Tibial artery (tissue), 4 donors: Measurements from ENCODE around the gene HDAC4.

Source experiments
- DNase-seq, 2 donors: peaks; one replicate each; pipeline ENCODE4 v3.0.0-alpha.2; 2019
- H3K27ac ChIP-seq, 2 donors: fragments of 200-600 bp; sonication (generic) in 1 of 2; 1 replicate in 1 of 2; 2 replicates in 1 of 2; pipeline ENCODE4 v1.5.1; 2018 to 2019; ENCODE audit warnings: mild to moderate bottlenecking in 1 of 2
- H3K27me3 ChIP-seq, 2 donors: fragments of 200-600 bp; sonication (generic) in 1 of 2; one replicate each; pipeline versions ENCODE4 v1.5.1 to v1.6.0; 2016 to 2019
- H3K36me3 ChIP-seq, 3 donors: fragments of 200-600 bp; sonication (generic) in 2 of 3; one replicate each; pipeline ENCODE4 v1.5.1; 2016 to 2019; ENCODE audit warnings: mild to moderate bottlenecking in 2 of 3
- H3K4me1 ChIP-seq, 4 donors: fragments of 200-600 bp; sonication (generic) in 2 of 4; 1 replicate in 3 of 4; 2 replicates in 1 of 4; pipeline ENCODE4 v1.5.1; 2016 to 2019
- H3K4me3 ChIP-seq, 2 donors: fragments of 200-600 bp; sonication (generic) in 1 of 2; 1 replicate in 1 of 2; 2 replicates in 1 of 2; pipeline ENCODE4 v1.5.1; 2018 to 2019; ENCODE audit warnings: mild to moderate bottlenecking in 2 of 2
- H3K9me3 ChIP-seq, 3 donors: fragments of 200-600 bp; sonication (generic) in 1 of 3; one replicate each; pipeline ENCODE4 v1.5.1; 2016 to 2019
- CTCF ChIP-seq, 2 experiments: fragments of 200-600 bp in 1 of 2; fragments of 450-650 bp in 1 of 2; IDR thresholded peaks; one replicate each; pipeline ENCODE4 v1.5.1; 2017 to 2019; ENCODE audit warnings: antibody characterized with exemption in 2 of 2, mild to moderate bottlenecking in 1 of 2, moderate library complexity in 1 of 2
- intact Hi-C: fragments of 100-400 bp; cut with DNase I; formaldehyde crosslinking; loops from one replicate; pipeline ENCODE4 v1.15.0; 2023; ENCODE audit warnings: low total_unique reads

Gene HDAC4

GRCh38 chr2:239227661-239228371, 173.0 kb downstream of the HDAC4 start:
- Histone ChIP-seq H3K27me3 (no peaks in the 10 kb centered on the region), H3K4me1 (peaks cover 0 to 50% (median 46%) of the 10 kb centered on the region in 4 donors), H3K9me3 (no peaks in the 10 kb centered on the region), H3K4me3 (no peak overlapping the region), H3K36me3 (no peaks in the 10 kb centered on the region), H3K27ac (peak overlapping the region; percentile 81 to 89)
- TF ChIP-seq CTCF (IDR thresholded peaks at IDR 0.05), result no peak
- intact Hi-C loops, result loop anchor here (5.0 kb wide), 2 partner anchors 39 to 169 kb away; no protein-coding TSS in a partner anchor
- DNase-seq, result peak in 1 of 2 donors; percentile 68

- Histone ChIP-seq H3K27ac (peak overlapping the region; percentile 81 to 89), H3K4me3 (no peak overlapping the region), H3K4me1 (peaks cover 0 to 58% (median 52%) of the 10 kb centered on the region in 4 donors), H3K27me3 (no peaks in the 10 kb centered on the region), H3K36me3 (no peaks in the 10 kb centered on the region), H3K9me3 (no peaks in the 10 kb centered on the region)
- peak in 1 of 2 donors; percentile 71 for DNase-seq
- intact Hi-C loops, result loop anchor here (5.0 kb wide), 2 partner anchors 40 to 170 kb away; no protein-coding TSS in a partner anchor
- TF ChIP-seq CTCF (IDR thresholded peaks at IDR 0.05), result peak; percentile 18 to 24
These were observed 173.9 kb downstream of the HDAC4 start for GRCh38 chr2:239226677-239227581.

GRCh38 chr2:239225871-239226561, 174.8 kb downstream of the HDAC4 start:
- intact Hi-C loops, result loop anchor here (5.0 kb wide), 2 partner anchors 41 to 171 kb away; no protein-coding TSS in a partner anchor

GRCh38 chr2:239225371-239225851, 175.4 kb downstream of the HDAC4 start:
- TF ChIP-seq CTCF (IDR thresholded peaks at IDR 0.05), result no peak
- H3K4me3 ChIP-seq, result no peak overlapping the region

More at GRCh38 chr2:239225871-239226561, 174.8 kb downstream of the HDAC4 start:
- TF ChIP-seq CTCF (IDR thresholded peaks at IDR 0.05), result no peak
- Histone ChIP-seq H3K36me3 (no peaks in the 10 kb centered on the region), H3K27me3 (no peaks in the 10 kb centered on the region), H3K4me3 (no peak overlapping the region), H3K4me1 (peaks cover 0 to 67% (median 60%) of the 10 kb centered on the region in 4 donors), H3K27ac (peak overlapping the region; percentile 81 to 89), H3K9me3 (no peaks in the 10 kb centered on the region)
- DNase-seq, result peak; percentile 51 to 62

GRCh38 chr2:239224955-239225354, 175.9 kb downstream of the HDAC4 start:
- Histone ChIP-seq H3K27me3 (no peaks in the 10 kb centered on the region), H3K27ac (peak overlapping the region; percentile 81 to 89), H3K36me3 (no peaks in the 10 kb centered on the region), H3K4me3 (no peak overlapping the region), H3K9me3 (no peaks in the 10 kb centered on the region), H3K4me1 (peaks cover 0 to 78% (median 66%) of the 10 kb centered on the region in 4 donors)
- intact Hi-C loops, result loop anchor here (5.0 kb wide), 2 partner anchors 42 to 172 kb away; no protein-coding TSS in a partner anchor
- no peak for DNase-seq
- TF ChIP-seq CTCF (IDR thresholded peaks at IDR 0.05), result no peak

More at GRCh38 chr2:239225371-239225851, 175.4 kb downstream of the HDAC4 start:
- peak in 1 of 2 donors; percentile 66 for DNase-seq
- Histone ChIP-seq H3K9me3 (no peaks in the 10 kb centered on the region), H3K27ac (peak overlapping the region; percentile 81 to 89), H3K27me3 (no peaks in the 10 kb centered on the region), H3K36me3 (no peaks in the 10 kb centered on the region), H3K4me1 (peaks cover 0 to 73% (median 65%) of the 10 kb centered on the region in 4 donors)
- intact Hi-C loops, result loop anchor here (5.0 kb wide), 2 partner anchors 42 to 172 kb away; no protein-coding TSS in a partner anchor
